HCT116 (cell line): ENCODE results near the gene GNAO1. TPM values are rescaled to one million over a fixed set of nuclear protein-coding genes. Genes with fewer than 3 reads are reported as not detected.

Experiments used
- ATAC-seq: fragments of 200-7000 bp; cut with Tn5 transposase; 2 replicates; pipeline ENCODE4 v1.9.1; 2020; ENCODE audit warnings: mild to moderate bottlenecking, moderate library complexity
- BruUV-seq: library from RNA; stranded (reverse); fragments of 400-500 nt; replicated peaks from 2 replicates; lab custom pipeline; 2021; lab: Mats Ljungman, UMichigan
- CTCF ChIA-PET: fragments of 300-600 bp; sonication (Branson Sonifier 250); formaldehyde crosslinking; loops from one replicate; lab custom pipeline; 2021; ENCODE audit warnings: antibody characterized with exemption; lab: Charles Lee
- POLR2A ChIA-PET: fragments of 300-600, 350-600 bp; sonication (Branson Sonifier 250); formaldehyde crosslinking; loops from one replicate; lab custom pipeline; 2021; ENCODE audit warnings: antibody characterized with exemption; lab: Charles Lee
- RAD21 ChIA-PET, 2 experiments: fragments of 300-600 bp; sonication (Branson Sonifier 250); formaldehyde crosslinking; loops; one replicate each; lab custom pipeline; 2023; ENCODE audit warnings: low total read pairs in 2 of 2; ENCODE audit not compliant: uncharacterized antibody in 2 of 2, unreplicated experiment in 2 of 2, low non-redundant PET in 1 of 2; lab: Charles Lee
- DNase-seq: peaks from one replicate; pipeline ENCODE4 v3.0.0-alpha.2; 2010; ENCODE audit warnings: low read depth, low spot score
- H2AFZ ChIP-seq: fragments of 200-600 bp; shearing (Covaris generic), sonication (generic); 2 replicates; pipeline ENCODE4 v1.6.1; 2017; ENCODE audit warnings: low read depth, mixed run types, mixed read lengths, antibody characterized with exemption, low read length; ENCODE audit not compliant: poor library complexity, severe bottlenecking
- H3K27ac ChIP-seq: 2 replicates; pipeline ENCODE4 v1.5.1; 2012; ENCODE audit warnings: low read depth, low read length
- H3K27me3 ChIP-seq: fragments of 200-600 bp; sonication (generic); 2 replicates; pipeline ENCODE4 v1.6.1; 2016; ENCODE audit warnings: mixed run types, low read length, mixed read lengths; ENCODE audit not compliant: insufficient read depth
- H3K36me3 ChIP-seq, 2 experiments: fragments of 200-500 bp in 1 of 2; fragments of 200-600 bp in 1 of 2; sonication (Bioruptor generic) in 1 of 2; sonication (generic) in 1 of 2; 2 replicates each; pipeline versions ENCODE4 v1.5.1 to v1.6.1; 2014 to 2016; ENCODE audit warnings: low read length in 2 of 2, inconsistent platforms in 1 of 2, mixed read lengths in 1 of 2, mixed run types in 1 of 2; ENCODE audit not compliant: insufficient read depth in 2 of 2, control insufficient read depth in 1 of 2
- H3K4me1 ChIP-seq, 2 experiments: fragments of 200-600 bp in 1 of 2; sonication (generic) in 1 of 2; 2 replicates each; pipeline versions ENCODE4 v1.5.1 to v1.6.1; 2012 to 2017; ENCODE audit warnings: low read length in 2 of 2, inconsistent platforms in 1 of 2, mild to moderate bottlenecking in 1 of 2, mixed read lengths in 1 of 2, mixed run types in 1 of 2, moderate library complexity in 1 of 2; ENCODE audit not compliant: insufficient read depth in 2 of 2, control insufficient read depth in 1 of 2
- H3K4me2 ChIP-seq: fragments of 200-600 bp; sonication (generic); 2 replicates; pipeline ENCODE4 v1.6.1; 2017; ENCODE audit warnings: mixed run types, low read length, mixed read lengths
- H3K4me3 ChIP-seq, 2 experiments: fragments of 200-600 bp in 1 of 2; sonication (generic) in 1 of 2; replicated peaks in 1 of 2; 2 replicates each; pipeline ENCODE4 v1.5.1; 2011 to 2016; ENCODE audit warnings: low read length in 2 of 2, control low read depth in 1 of 2, low read depth in 1 of 2, mild to moderate bottlenecking in 1 of 2, mixed read lengths in 1 of 2, mixed run types in 1 of 2
- H3K79me2 ChIP-seq: fragments of 200-600 bp; sonication (generic); 2 replicates; pipeline ENCODE4 v1.6.1; 2017; ENCODE audit warnings: mild to moderate bottlenecking, mixed run types, low read length, moderate library complexity, mixed read lengths; ENCODE audit not compliant: insufficient read depth
- H3K9ac ChIP-seq: fragments of 200-600 bp; sonication (generic); 2 replicates; pipeline ENCODE4 v1.6.1; 2016; ENCODE audit warnings: low read length, mixed read lengths
- H3K9me2 ChIP-seq: fragments of 200-600 bp; sonication (generic), shearing (Covaris generic); 2 replicates; pipeline ENCODE4 v1.6.1; 2017; ENCODE audit warnings: mixed run types, mild to moderate bottlenecking, moderate library complexity; ENCODE audit not compliant: insufficient read depth
- H3K9me3 ChIP-seq, 2 experiments: fragments of 200-500 bp in 1 of 2; fragments of 200-600 bp in 1 of 2; sonication (Bioruptor generic) in 1 of 2; sonication (generic) in 1 of 2; 2 replicates each; pipeline ENCODE4 v1.6.1; 2014 to 2017; ENCODE audit warnings: low read length in 2 of 2, mixed read lengths in 2 of 2, inconsistent platforms in 1 of 2, low read depth in 1 of 2, mild to moderate bottlenecking in 1 of 2, mixed run types in 1 of 2, moderate library complexity in 1 of 2; ENCODE audit not compliant: control insufficient read depth in 1 of 2, insufficient read depth in 1 of 2
- H4K20me1 ChIP-seq: fragments of 200-600 bp; sonication (generic), shearing (Covaris generic); 2 replicates; pipeline ENCODE4 v1.6.1; 2017; ENCODE audit warnings: mixed run types, mild to moderate bottlenecking, moderate library complexity; ENCODE audit not compliant: insufficient read depth
- ELF1 ChIP-seq: IDR thresholded peaks from 2 replicates; pipeline ENCODE4 v1.6.1; 2012; ENCODE audit warnings: low read depth, borderline replicate concordance
- FOSL1 ChIP-seq: IDR thresholded peaks from 2 replicates; pipeline ENCODE4 v1.6.1; 2012; ENCODE audit warnings: low read depth
- POLR2AphosphoS5 ChIP-seq: IDR thresholded peaks from 2 replicates; pipeline ENCODE4 v1.6.1; 2011; ENCODE audit warnings: mild to moderate bottlenecking, low read depth, low read length, moderate library complexity
- SIN3A ChIP-seq: IDR thresholded peaks from 2 replicates; pipeline ENCODE4 v1.6.1; 2012; ENCODE audit warnings: low read depth
- SP1 ChIP-seq: IDR thresholded peaks from 2 replicates; pipeline ENCODE4 v1.6.1; 2012; ENCODE audit warnings: low read depth
- ZFX ChIP-seq: fragments of 450-650 bp; IDR thresholded peaks from 2 replicates; pipeline ENCODE4 v1.6.1; 2017
- intact Hi-C: fragments of 100-400 bp; cut with micrococcal nuclease; formaldehyde crosslinking; loops from 2 replicates; pipeline ENCODE4 v1.10.0; 2022
- total RNA-seq: library from RNA; stranded (reverse); gene quantifications from one replicate; pipeline ENCODE4 v1.2.1, GENCODE V29; 2021; ENCODE audit not compliant: unreplicated experiment
- TF ChIP-seq, protein P1 (sequence below): IDR thresholded peaks from 2 replicates; pipeline ENCODE4 v1.6.1; 2012
- TF ChIP-seq, protein P2 (sequence below): IDR thresholded peaks from 2 replicates; pipeline ENCODE4 v1.6.1; 2011; ENCODE audit warnings: mild to moderate bottlenecking, low read length, moderate library complexity; ENCODE audit not compliant: insufficient replicate concordance; ENCODE audit errors: extremely low read depth

The GNAO1 gene
- total RNA-seq, 1 experiment from 2014 or later: 0.12 TPM

DNA sequence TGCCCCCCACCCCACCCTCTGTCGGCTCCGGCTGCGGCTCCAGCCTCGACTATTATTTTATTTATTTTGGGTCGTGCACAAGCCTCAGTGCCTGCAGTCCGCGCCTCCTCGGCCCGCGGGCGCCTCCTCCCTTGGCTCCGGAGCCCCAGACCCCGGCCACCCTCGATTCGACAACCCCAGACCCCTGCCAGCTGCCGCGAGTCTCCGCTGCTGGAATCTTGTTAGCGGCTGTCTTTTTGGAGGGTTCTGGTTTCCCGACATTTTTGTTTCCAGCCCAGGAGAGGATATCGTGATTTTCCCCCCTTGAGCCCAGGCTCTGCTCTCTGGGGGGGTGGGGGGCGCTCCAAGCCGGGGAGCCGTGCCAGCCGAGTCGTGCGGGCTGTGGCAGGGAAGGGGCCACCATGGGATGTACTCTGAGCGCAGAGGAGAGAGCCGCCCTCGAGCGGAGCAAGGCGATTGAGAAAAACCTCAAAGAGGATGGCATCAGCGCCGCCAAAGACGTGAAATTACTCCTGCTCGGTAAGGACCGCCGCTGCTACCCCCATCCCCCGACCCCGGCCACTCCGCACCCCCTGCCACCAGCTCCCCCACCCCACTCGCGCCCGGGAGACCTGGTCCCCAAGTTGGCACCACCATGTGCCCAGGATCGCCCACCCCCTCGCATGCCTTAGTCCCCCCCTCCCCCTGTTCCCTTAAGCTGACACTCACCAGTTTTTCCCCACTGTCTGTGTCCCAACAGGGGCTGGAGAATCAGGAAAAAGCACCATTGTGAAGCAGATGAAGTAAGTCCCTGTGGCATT is 746 bp downstream of the GNAO1 start:
- TF ChIP-seq FOSL1: no peak
- TF ChIP-seq POLR2AphosphoS5: no peak
- TF ChIP-seq, protein P1, sequence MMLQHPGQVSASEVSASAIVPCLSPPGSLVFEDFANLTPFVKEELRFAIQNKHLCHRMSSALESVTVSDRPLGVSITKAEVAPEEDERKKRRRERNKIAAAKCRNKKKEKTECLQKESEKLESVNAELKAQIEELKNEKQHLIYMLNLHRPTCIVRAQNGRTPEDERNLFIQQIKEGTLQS: no peak
- TF ChIP-seq SIN3A: no peak
- no peak for TF ChIP-seq SP1
- TF ChIP-seq, protein P2, sequence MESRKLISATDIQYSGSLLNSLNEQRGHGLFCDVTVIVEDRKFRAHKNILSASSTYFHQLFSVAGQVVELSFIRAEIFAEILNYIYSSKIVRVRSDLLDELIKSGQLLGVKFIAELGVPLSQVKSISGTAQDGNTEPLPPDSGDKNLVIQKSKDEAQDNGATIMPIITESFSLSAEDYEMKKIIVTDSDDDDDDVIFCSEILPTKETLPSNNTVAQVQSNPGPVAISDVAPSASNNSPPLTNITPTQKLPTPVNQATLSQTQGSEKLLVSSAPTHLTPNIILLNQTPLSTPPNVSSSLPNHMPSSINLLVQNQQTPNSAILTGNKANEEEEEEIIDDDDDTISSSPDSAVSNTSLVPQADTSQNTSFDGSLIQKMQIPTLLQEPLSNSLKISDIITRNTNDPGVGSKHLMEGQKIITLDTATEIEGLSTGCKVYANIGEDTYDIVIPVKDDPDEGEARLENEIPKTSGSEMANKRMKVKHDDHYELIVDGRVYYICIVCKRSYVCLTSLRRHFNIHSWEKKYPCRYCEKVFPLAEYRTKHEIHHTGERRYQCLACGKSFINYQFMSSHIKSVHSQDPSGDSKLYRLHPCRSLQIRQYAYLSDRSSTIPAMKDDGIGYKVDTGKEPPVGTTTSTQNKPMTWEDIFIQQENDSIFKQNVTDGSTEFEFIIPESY: no peak
- no peak for TF ChIP-seq ELF1
- no peak for TF ChIP-seq ZFX
- TF ChIP-seq, all 23 proteins: peak for 0
- BruUV-seq: no TSS peak
- RAD21 ChIA-PET: no interaction called here
- Histone ChIP-seq H2AFZ (no peak overlapping the region), H3K4me2 (no peak overlapping the region), H3K4me1 (no peaks in the 10 kb centered on the region), H3K4me3 (no peak overlapping the region), H3K27me3 (peaks cover 29% of the 10 kb centered on the region), H3K9me3 (no peaks in the 10 kb centered on the region), H4K20me1 (no peaks in the 10 kb centered on the region), H3K79me2 (no peaks in the 10 kb centered on the region), H3K9ac (no peak overlapping the region), H3K36me3 (no peaks in the 10 kb centered on the region), H3K27ac (no peak overlapping the region), H3K9me2 (no peaks in the 10 kb centered on the region)
- no peak for DNase-seq
- CTCF ChIA-PET: no interaction called here
- POLR2A ChIA-PET: no interaction called here
- ATAC-seq: no peak
- intact Hi-C loops: no loop called here
